HG03571 (cell line): Measurements from ENCODE around the gene KRIT1.
"Not testable (repeated sequence)": the region's sequence is repeated elsewhere in the genome, so short reads cannot be mapped to it uniquely, and the experiment has no call there.

Experiments
- ATAC-seq: cut with Tn5 transposase; IDR thresholded peaks from one replicate; pipeline ENCODE4 v1.9.1; 2021; ENCODE audit not compliant: unreplicated experiment

Gene KRIT1

GRCh38 chr7:92250603-92251002 lies 4.9 kb upstream of the KRIT1 start:
- ATAC-seq: no peak

- ATAC-seq: peak; percentile 28
Observed at GRCh38 chr7:92246360-92247101, 817 bp upstream of the KRIT1 start.

- ATAC-seq: peak; percentile 3
Observed at GRCh38 chr7:92244808-92245486, 767 bp downstream of the KRIT1 start.

- ATAC-seq: no peak
Observed at GRCh38 chr7:92242972-92243371, 2.7 kb downstream of the KRIT1 start.

GRCh38 chr7:92230547-92230946 lies 15.2 kb downstream of the KRIT1 start:
- no peak for ATAC-seq

GRCh38 chr7:92228742-92229141 lies 17.0 kb downstream of the KRIT1 start:
- ATAC-seq: no peak

GRCh38 chr7:92228100-92228499 lies 17.6 kb downstream of the KRIT1 start:
- ATAC-seq: no peak

- ATAC-seq: no peak
Observed at GRCh38 chr7:92226981-92227380, 18.7 kb downstream of the KRIT1 start.

GRCh38 chr7:92221766-92222165 lies 23.9 kb downstream of the KRIT1 start:
- no peak for ATAC-seq

GRCh38 chr7:92206672-92207071 lies 39.0 kb downstream of the KRIT1 start:
- no peak for ATAC-seq

GRCh38 chr7:92205987-92206386 lies 39.7 kb downstream of the KRIT1 start:
- ATAC-seq: no peak

- no peak for ATAC-seq
Observed at GRCh38 chr7:92200791-92201190, 44.9 kb downstream of the KRIT1 start.

GRCh38 chr7:92192326-92192725 lies 53.4 kb downstream of the KRIT1 start:
- ATAC-seq: no peak

GRCh38 chr7:92189246-92189645 lies 56.5 kb downstream of the KRIT1 start:
- not testable (repeated sequence) for ATAC-seq

GRCh38 chr7:92184294-92184693 lies 61.4 kb downstream of the KRIT1 start:
- ATAC-seq: not testable (repeated sequence)

- ATAC-seq: peak; percentile 100
Observed at GRCh38 chr7:92178928-92179924, 66.5 kb downstream of the KRIT1 start, which contains the start of gene LRRD1. Gene LRRD1, minus strand, starts transcription at chr7:92179142. Its CDS starts 13,940 bp downstream, at chr7:92165202.

- ATAC-seq: no peak
Observed at GRCh38 chr7:92177362-92177761, 68.4 kb downstream of the KRIT1 start.

GRCh38 chr7:92169529-92169928 lies 76.2 kb downstream of the KRIT1 start:
- not testable (repeated sequence) for ATAC-seq

- no peak for ATAC-seq
Observed at GRCh38 chr7:92161271-92161670, 84.4 kb downstream of the KRIT1 start.

GRCh38 chr7:92158660-92159575 lies 86.8 kb downstream of the KRIT1 start:
- peak; percentile 64 for ATAC-seq
